KMS-11 (cell line): ENCODE measurements around the gene WNT11.

Experiments used
- H2AFZ ChIP-seq: fragments of 200-600 bp; sonication (generic); 2 replicates; pipeline ENCODE4 v1.6.1; 2016; ENCODE audit warnings: antibody characterized with exemption, mixed run types, low read depth
- H3K27ac ChIP-seq: fragments of 200-600 bp; sonication (generic); 2 replicates; pipeline ENCODE4 v1.6.1; 2016; ENCODE audit warnings: mild to moderate bottlenecking, mixed run types
- H3K27me3 ChIP-seq: fragments of 200-600 bp; sonication (generic); 2 replicates; pipeline ENCODE4 v1.6.1; 2017; ENCODE audit warnings: mild to moderate bottlenecking, low read depth, mixed run types, moderate library complexity; ENCODE audit not compliant: insufficient read depth
- H3K36me3 ChIP-seq: fragments of 200-600 bp; sonication (generic); 2 replicates; pipeline ENCODE4 v1.6.1; 2017; ENCODE audit warnings: mild to moderate bottlenecking, mixed run types; ENCODE audit not compliant: insufficient read depth
- H3K4me1 ChIP-seq: fragments of 200-600 bp; sonication (generic); 2 replicates; pipeline ENCODE4 v1.6.1; 2016; ENCODE audit warnings: mild to moderate bottlenecking, low read depth, mixed run types; ENCODE audit not compliant: poor library complexity, severe bottlenecking
- H3K4me2 ChIP-seq: fragments of 200-600 bp; sonication (generic); 2 replicates; pipeline ENCODE4 v1.7.0; 2016; ENCODE audit warnings: mild to moderate bottlenecking, mixed run types
- H3K4me3 ChIP-seq: fragments of 200-600 bp; sonication (generic); IDR thresholded peaks from 2 replicates; pipeline ENCODE4 v1.6.1; 2017; ENCODE audit warnings: low read depth, low read length, mixed read lengths; ENCODE audit not compliant: insufficient read depth
- H3K79me2 ChIP-seq: fragments of 200-600 bp; sonication (generic); 2 replicates; pipeline ENCODE4 v1.6.1; 2016; ENCODE audit warnings: low read depth, mixed run types; ENCODE audit not compliant: insufficient read depth
- H3K9ac ChIP-seq: fragments of 200-600 bp; sonication (generic); 2 replicates; pipeline ENCODE4 v1.6.1; 2016; ENCODE audit warnings: mild to moderate bottlenecking, mixed run types
- H4K20me1 ChIP-seq: fragments of 200-600 bp; sonication (generic); 2 replicates; pipeline ENCODE4 v1.6.1; 2016; ENCODE audit warnings: mild to moderate bottlenecking, mixed run types; ENCODE audit not compliant: insufficient read depth
- CTCF ChIP-seq: fragments of 200-600 bp; sonication (generic); conservative IDR thresholded peaks from 2 replicates; pipeline ENCODE4 v1.6.1; 2017; ENCODE audit warnings: low read depth, mild to moderate bottlenecking, antibody characterized with exemption, low read length, moderate library complexity, mixed read lengths

WNT11 gene

GRCh38 chr11:76216536-76217325, 10.4 kb upstream of the WNT11 start:
- H3K4me1 ChIP-seq, result peaks cover 56% of the 10 kb centered on the region
- H3K79me2 ChIP-seq, result no peaks in the 10 kb centered on the region
- H3K27me3 ChIP-seq, result no peaks in the 10 kb centered on the region

GRCh38 chr11:76215941-76216340, 9.6 kb upstream of the WNT11 start:
- no peaks in the 10 kb centered on the region; the same call in 1 of the 2 replicates for H3K79me2 ChIP-seq
- H3K36me3 ChIP-seq, result no peaks in the 10 kb centered on the region
- peaks cover 62% of the 10 kb centered on the region for H3K4me1 ChIP-seq
- no peaks in the 10 kb centered on the region for H4K20me1 ChIP-seq
- H3K4me3 ChIP-seq, result no peak overlapping the region
- peak overlapping the region; percentile 59; the same call in 1 of the 2 replicates for H3K4me2 ChIP-seq
- no peaks in the 10 kb centered on the region for H3K27me3 ChIP-seq
- H3K27ac ChIP-seq, result peak overlapping the region; percentile 76
- no peak overlapping the region; the same call in 1 of the 2 replicates for H3K9ac ChIP-seq
- TF ChIP-seq CTCF, result no peak
- H2AFZ ChIP-seq, result peak overlapping the region; percentile 27; the same call in 1 of the 2 replicates

More at GRCh38 chr11:76216536-76217325, 10.4 kb upstream of the WNT11 start:
- Histone ChIP-seq H3K36me3 (no peaks in the 10 kb centered on the region), H4K20me1 (no peaks in the 10 kb centered on the region), H2AFZ (no peak overlapping the region), H3K4me3 (no peak overlapping the region), H3K27ac (peak overlapping the region; percentile 76; the same call in 1 of the 2 replicates), H3K4me2 (peak overlapping the region; percentile 59; the same call in 1 of the 2 replicates), H3K9ac (no peak overlapping the region)
- no peak for TF ChIP-seq CTCF

- H2AFZ ChIP-seq, result peak overlapping the region; percentile 27; the same call in 1 of the 2 replicates
- H3K9ac ChIP-seq, result peak overlapping the region; percentile 13; the same call in 1 of the 2 replicates
- H3K27ac ChIP-seq, result peak overlapping the region; percentile 76
- no peaks in the 10 kb centered on the region for H3K27me3 ChIP-seq
- no peaks in the 10 kb centered on the region for H4K20me1 ChIP-seq
- no peaks in the 10 kb centered on the region; the same call in 1 of the 2 replicates for H3K79me2 ChIP-seq
- peaks cover 66% of the 10 kb centered on the region for H3K4me1 ChIP-seq
- no peaks in the 10 kb centered on the region for H3K36me3 ChIP-seq
- TF ChIP-seq CTCF, result no peak
- no peak overlapping the region for H3K4me3 ChIP-seq
- peak overlapping the region; percentile 59 for H3K4me2 ChIP-seq
These were observed 8.8 kb upstream of the WNT11 start for GRCh38 chr11:76214968-76215548.

- TF ChIP-seq CTCF, result no peak
- Histone ChIP-seq H3K4me2 (peak overlapping the region; percentile 59), H3K79me2 (no peaks in the 10 kb centered on the region; the same call in 1 of the 2 replicates), H4K20me1 (no peaks in the 10 kb centered on the region), H3K4me3 (no peak overlapping the region), H3K27me3 (no peaks in the 10 kb centered on the region), H3K9ac (peak overlapping the region; percentile 13; the same call in 1 of the 2 replicates), H3K36me3 (no peaks in the 10 kb centered on the region), H3K4me1 (peaks cover 66% of the 10 kb centered on the region), H2AFZ (no peak overlapping the region), H3K27ac (peak overlapping the region; percentile 76)
These were observed 7.9 kb upstream of the WNT11 start for GRCh38 chr11:76214186-76214585.
